SK-N-SH (cell line): ENCODE measurements around the gene DOCK4. TPM values are rescaled to one million over a fixed set of nuclear protein-coding genes. Genes with fewer than 3 reads are reported as not detected.

ENCODE experiments used
- CTCF ChIA-PET: fragments of 300-600, 350-600 bp; formaldehyde crosslinking; extraction: SDS; loops from one replicate; lab custom pipeline; 2021; lab: Yijun Ruan, JAX
- POLR2A ChIA-PET: fragments of 350-600 bp; sonication (Branson Sonifier 250); formaldehyde crosslinking; extraction: SDS; loops from one replicate; lab custom pipeline; 2020; ENCODE audit warnings: antibody characterized with exemption, inconsistent platforms; lab: Yijun Ruan, JAX
- DNase-seq: peaks from one replicate; pipeline ENCODE4 v3.0.0; 2012
- H2AFZ ChIP-seq: fragments of 200-600 bp; sonication (generic); 2 replicates; pipeline ENCODE4 v1.8.1; 2016; ENCODE audit warnings: antibody characterized with exemption, mild to moderate bottlenecking, low read depth
- H3F3A ChIP-seq: fragments of 200-600 bp; sonication (generic); replicated peaks from 2 replicates; pipeline ENCODE3; 2016; ENCODE audit warnings: antibody characterized with exemption, mild to moderate bottlenecking; ENCODE audit not compliant: insufficient read depth
- H3K27ac ChIP-seq, 2 experiments: fragments of 200-500 bp in 1 of 2; fragments of 200-600 bp in 1 of 2; sonication (Bioruptor generic) in 1 of 2; sonication (generic), shearing (Covaris generic) in 1 of 2; 2 replicates each; pipeline versions ENCODE4 v1.5.1 to v1.6.1; 2014 to 2016; ENCODE audit warnings: low read depth in 2 of 2, inconsistent platforms in 1 of 2, low read length in 1 of 2, mild to moderate bottlenecking in 1 of 2, mixed read lengths in 1 of 2
- H3K27me3 ChIP-seq: fragments of 200-600 bp; sonication (generic), shearing (Covaris generic); 2 replicates; pipeline ENCODE4 v1.6.1; 2016; ENCODE audit warnings: mixed run types; ENCODE audit not compliant: insufficient read depth
- H3K36me3 ChIP-seq, 2 experiments: fragments of 200-500 bp in 1 of 2; fragments of 200-600 bp in 1 of 2; sonication (Bioruptor generic) in 1 of 2; sonication (generic) in 1 of 2; replicated peaks in 1 of 2; 2 replicates each; pipeline versions ENCODE3 to v1.5.1; 2014 to 2016; ENCODE audit warnings: low read length in 1 of 2, mild to moderate bottlenecking in 1 of 2; ENCODE audit not compliant: insufficient read depth in 2 of 2, control insufficient read depth in 1 of 2
- H3K4me1 ChIP-seq, 2 experiments: fragments of 200-500 bp in 1 of 2; fragments of 200-600 bp in 1 of 2; sonication (Bioruptor generic) in 1 of 2; sonication (generic), shearing (Covaris generic) in 1 of 2; 2 replicates each; pipeline versions ENCODE4 v1.5.1 to v1.6.1; 2014 to 2016; ENCODE audit warnings: low read depth in 1 of 2, low read length in 1 of 2, mixed run types in 1 of 2; ENCODE audit not compliant: insufficient read depth in 2 of 2, control insufficient read depth in 1 of 2
- H3K4me2 ChIP-seq: fragments of 200-600 bp; sonication (generic), shearing (Covaris generic); 2 replicates; pipeline ENCODE4 v1.6.1; 2017; ENCODE audit warnings: mixed run types
- H3K4me3 ChIP-seq, 2 experiments: fragments of 200-500 bp in 1 of 2; fragments of 200-600 bp in 1 of 2; sonication (Bioruptor generic) in 1 of 2; sonication (generic), shearing (Covaris generic) in 1 of 2; 2 replicates each; pipeline versions ENCODE4 v1.5.1 to v1.8.1; 2014 to 2016; ENCODE audit warnings: low read depth in 2 of 2, inconsistent platforms in 1 of 2, low read length in 1 of 2, mild to moderate bottlenecking in 1 of 2, mixed read lengths in 1 of 2, moderate library complexity in 1 of 2
- H3K79me2 ChIP-seq: fragments of 200-600 bp; sonication (generic); 2 replicates; pipeline ENCODE4 v1.8.1; 2017; ENCODE audit warnings: mild to moderate bottlenecking; ENCODE audit not compliant: insufficient read depth
- H3K9ac ChIP-seq: fragments of 200-600 bp; sonication (generic); 2 replicates; pipeline ENCODE4 v1.6.1; 2017; ENCODE audit warnings: mixed run types
- H3K9me2 ChIP-seq: fragments of 200-600 bp; sonication (generic); 2 replicates; pipeline ENCODE4 v1.6.1; 2017; ENCODE audit warnings: mixed run types
- H3K9me3 ChIP-seq: fragments of 200-600 bp; sonication (generic); 2 replicates; pipeline ENCODE4 v1.6.1; 2017; ENCODE audit warnings: mixed run types, mild to moderate bottlenecking, moderate library complexity
- H4K20me1 ChIP-seq: fragments of 200-600 bp; sonication (generic); 2 replicates; pipeline ENCODE4 v1.6.1; 2017; ENCODE audit warnings: mild to moderate bottlenecking, mixed run types; ENCODE audit not compliant: insufficient read depth
- ELF1 ChIP-seq: IDR thresholded peaks from 2 replicates; pipeline ENCODE4 v1.4.0; 2012
- FOSL2 ChIP-seq: IDR thresholded peaks from 2 replicates; pipeline ENCODE4 v1.4.0; 2012; ENCODE audit warnings: low read depth, mild to moderate bottlenecking, moderate library complexity, borderline replicate concordance
- JUND ChIP-seq: IDR thresholded peaks from 2 replicates; pipeline ENCODE4 v1.4.0; 2012
- RAD21 ChIP-seq: IDR thresholded peaks from 2 replicates; pipeline ENCODE4 v1.6.1; 2012; ENCODE audit warnings: mild to moderate bottlenecking, low read length
- RFX5 ChIP-seq: IDR thresholded peaks from 2 replicates; pipeline ENCODE4 v1.6.1; 2012; ENCODE audit warnings: mild to moderate bottlenecking, improper control_type of control experiment, low read length
- RXRA ChIP-seq: IDR thresholded peaks from 2 replicates; pipeline ENCODE4 v1.4.0; 2012; ENCODE audit warnings: low read depth, mild to moderate bottlenecking, borderline replicate concordance
- TAF1 ChIP-seq: IDR thresholded peaks from 2 replicates; pipeline ENCODE4 v1.6.1; 2012; ENCODE audit warnings: low read depth, mild to moderate bottlenecking, low read length, moderate library complexity, borderline replicate concordance
- TCF12 ChIP-seq: IDR thresholded peaks from 2 replicates; pipeline ENCODE4 v1.4.0; 2012
- TEAD4 ChIP-seq: IDR thresholded peaks from 2 replicates; pipeline ENCODE4 v1.4.0; 2012; ENCODE audit warnings: mild to moderate bottlenecking, borderline replicate concordance; ENCODE audit not compliant: insufficient read depth
- YY1 ChIP-seq: IDR thresholded peaks from 2 replicates; pipeline ENCODE4 v1.4.0; 2012; ENCODE audit warnings: low read depth, mild to moderate bottlenecking
- WGBS: methylation state at CpG from one replicate; pipeline ENCODE4 v1.1.6; 2017; ENCODE audit warnings: low lambda C conversion rate; 5-methylcytosine and 5-hydroxymethylcytosine counted together
- polyA plus RNA-seq, 3 experiments: library from polyadenylated mRNA; depleted of rRNA; stranded (reverse); fragments of >200 nt; gene quantifications; 2 replicates each; pipeline ENCODE4 v1.2.3, GENCODE V29; 2012
- TF ChIP-seq, protein P1 (sequence below): fragments of 150-350 bp; IDR thresholded peaks from 2 replicates; pipeline ENCODE4 v1.6.1; 2016; ENCODE audit warnings: mild to moderate bottlenecking, low read depth, low read length
- TF ChIP-seq, protein P2 (sequence below): IDR thresholded peaks from 2 replicates; pipeline ENCODE4; 2012
- TF ChIP-seq, protein P3 (sequence below): IDR thresholded peaks from 2 replicates; pipeline ENCODE4 v1.6.1; 2012; ENCODE audit warnings: mild to moderate bottlenecking, low read depth, low read length, moderate library complexity
- TF ChIP-seq, protein P4 (sequence below): IDR thresholded peaks from 2 replicates; pipeline ENCODE4 v1.4.0; 2012; ENCODE audit warnings: low read depth

Gene DOCK4
- polyA plus RNA-seq, 1 of the 3 experiments (the other 2 are of a cell fraction): 8.5 TPM

DNA sequence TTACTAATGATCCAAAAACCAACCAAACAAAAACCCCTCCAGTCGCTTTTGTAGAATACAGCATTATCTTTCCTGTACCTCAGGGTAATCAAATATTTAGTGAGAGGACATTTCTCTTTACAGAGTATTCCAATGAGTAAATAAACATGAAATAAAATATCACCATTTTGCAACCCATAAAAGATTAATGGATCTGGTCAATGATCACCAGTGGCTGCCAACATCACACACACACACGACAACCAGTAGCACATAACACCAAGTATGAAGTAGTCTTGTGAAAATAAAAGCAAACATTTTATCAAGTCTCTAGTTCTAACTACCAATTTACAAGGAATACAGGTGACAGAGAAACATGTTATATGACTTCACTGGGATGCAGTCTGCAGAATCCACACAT is 455.3 kb downstream of the DOCK4 start (continued):
- TF ChIP-seq TEAD4 (no peak), RXRA (no peak)

DNA sequence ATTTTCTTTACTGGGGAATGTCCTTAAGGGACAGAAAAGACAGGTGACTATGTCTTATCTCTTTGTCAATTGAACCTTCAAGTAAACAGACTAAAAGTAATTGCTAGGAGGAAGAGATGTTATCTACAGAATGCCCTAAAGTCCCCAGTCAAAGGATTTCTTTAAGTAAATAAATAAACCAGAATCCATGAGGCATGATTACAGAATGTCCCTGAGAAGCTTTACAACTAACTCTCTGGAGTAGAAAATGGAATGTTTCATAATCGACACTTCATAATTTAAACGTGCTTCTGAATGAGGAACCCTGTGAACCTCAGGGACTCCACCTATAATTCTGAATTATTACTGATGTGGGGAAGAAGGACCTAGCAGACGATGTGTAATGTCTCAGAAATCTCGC is 456.0 kb downstream of the DOCK4 start:
- Histone ChIP-seq H3K9ac (no peak overlapping the region), H3K9me3 (no peaks in the 10 kb centered on the region), H3K27ac (no peak overlapping the region), H3K9me2 (no peaks in the 10 kb centered on the region), H3K4me1 (peaks cover 0 to 10% of the 10 kb centered on the region in 2 experiments; a peak in 2 of 4 replicates), H2AFZ (no peak overlapping the region), H3K4me2 (no peak overlapping the region), H3K36me3 (peaks cover 0 to 19% of the 10 kb centered on the region in 2 experiments), H4K20me1 (no peaks in the 10 kb centered on the region), H3F3A (peaks cover 2% of the 10 kb centered on the region), H3K79me2 (no peaks in the 10 kb centered on the region), H3K4me3 (no peak overlapping the region), H3K27me3 (no peaks in the 10 kb centered on the region)
- ChIA-PET POLR2A (no interaction called here), CTCF (interaction anchor here (0.9 to 3.3 kb wide), 4 partner anchors 9 to 19 kb away, joined by 3 to 20 read pairs (median 8); no protein-coding TSS in a partner anchor)
- no peak for DNase-seq
- TF ChIP-seq ELF1: no peak
- TF ChIP-seq FOSL2: no peak
- TF ChIP-seq JUND: no peak
- no peak for TF ChIP-seq YY1
- WGBS: 88% methylated on average over 4 of the region's 4 CpGs

DNA sequence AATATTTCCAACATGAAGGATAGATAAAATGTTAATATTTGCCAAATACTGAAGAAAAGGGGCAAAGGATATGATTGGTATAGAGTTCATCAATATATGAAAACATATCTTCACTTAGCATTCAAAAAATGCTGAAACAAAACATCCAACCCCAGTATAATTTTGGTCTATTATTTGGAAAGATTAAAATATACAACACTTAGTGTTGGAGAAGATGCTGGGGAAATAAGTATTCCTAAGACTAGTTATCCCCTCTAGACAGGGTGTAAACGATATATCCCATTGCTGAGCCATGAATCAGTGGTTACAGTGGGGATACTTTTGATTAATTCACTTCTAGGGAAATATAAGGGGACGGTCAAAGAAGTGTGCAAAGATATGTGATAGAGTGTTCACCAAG is 456.6 kb downstream of the DOCK4 start:
- TF ChIP-seq, protein P1, sequence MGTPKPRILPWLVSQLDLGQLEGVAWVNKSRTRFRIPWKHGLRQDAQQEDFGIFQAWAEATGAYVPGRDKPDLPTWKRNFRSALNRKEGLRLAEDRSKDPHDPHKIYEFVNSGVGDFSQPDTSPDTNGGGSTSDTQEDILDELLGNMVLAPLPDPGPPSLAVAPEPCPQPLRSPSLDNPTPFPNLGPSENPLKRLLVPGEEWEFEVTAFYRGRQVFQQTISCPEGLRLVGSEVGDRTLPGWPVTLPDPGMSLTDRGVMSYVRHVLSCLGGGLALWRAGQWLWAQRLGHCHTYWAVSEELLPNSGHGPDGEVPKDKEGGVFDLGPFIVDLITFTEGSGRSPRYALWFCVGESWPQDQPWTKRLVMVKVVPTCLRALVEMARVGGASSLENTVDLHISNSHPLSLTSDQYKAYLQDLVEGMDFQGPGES: no peak
- TF ChIP-seq ELF1 (no peak), RAD21 (no peak), TCF12 (no peak), TAF1 (no peak), JUND (no peak), RFX5 (no peak), YY1 (no peak)
- TF ChIP-seq, protein P2, sequence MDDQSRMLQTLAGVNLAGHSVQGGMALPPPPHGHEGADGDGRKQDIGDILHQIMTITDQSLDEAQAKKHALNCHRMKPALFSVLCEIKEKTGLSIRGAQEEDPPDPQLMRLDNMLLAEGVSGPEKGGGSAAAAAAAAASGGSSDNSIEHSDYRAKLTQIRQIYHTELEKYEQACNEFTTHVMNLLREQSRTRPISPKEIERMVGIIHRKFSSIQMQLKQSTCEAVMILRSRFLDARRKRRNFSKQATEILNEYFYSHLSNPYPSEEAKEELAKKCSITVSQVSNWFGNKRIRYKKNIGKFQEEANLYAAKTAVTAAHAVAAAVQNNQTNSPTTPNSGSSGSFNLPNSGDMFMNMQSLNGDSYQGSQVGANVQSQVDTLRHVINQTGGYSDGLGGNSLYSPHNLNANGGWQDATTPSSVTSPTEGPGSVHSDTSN: no peak
- TF ChIP-seq, protein P3, sequence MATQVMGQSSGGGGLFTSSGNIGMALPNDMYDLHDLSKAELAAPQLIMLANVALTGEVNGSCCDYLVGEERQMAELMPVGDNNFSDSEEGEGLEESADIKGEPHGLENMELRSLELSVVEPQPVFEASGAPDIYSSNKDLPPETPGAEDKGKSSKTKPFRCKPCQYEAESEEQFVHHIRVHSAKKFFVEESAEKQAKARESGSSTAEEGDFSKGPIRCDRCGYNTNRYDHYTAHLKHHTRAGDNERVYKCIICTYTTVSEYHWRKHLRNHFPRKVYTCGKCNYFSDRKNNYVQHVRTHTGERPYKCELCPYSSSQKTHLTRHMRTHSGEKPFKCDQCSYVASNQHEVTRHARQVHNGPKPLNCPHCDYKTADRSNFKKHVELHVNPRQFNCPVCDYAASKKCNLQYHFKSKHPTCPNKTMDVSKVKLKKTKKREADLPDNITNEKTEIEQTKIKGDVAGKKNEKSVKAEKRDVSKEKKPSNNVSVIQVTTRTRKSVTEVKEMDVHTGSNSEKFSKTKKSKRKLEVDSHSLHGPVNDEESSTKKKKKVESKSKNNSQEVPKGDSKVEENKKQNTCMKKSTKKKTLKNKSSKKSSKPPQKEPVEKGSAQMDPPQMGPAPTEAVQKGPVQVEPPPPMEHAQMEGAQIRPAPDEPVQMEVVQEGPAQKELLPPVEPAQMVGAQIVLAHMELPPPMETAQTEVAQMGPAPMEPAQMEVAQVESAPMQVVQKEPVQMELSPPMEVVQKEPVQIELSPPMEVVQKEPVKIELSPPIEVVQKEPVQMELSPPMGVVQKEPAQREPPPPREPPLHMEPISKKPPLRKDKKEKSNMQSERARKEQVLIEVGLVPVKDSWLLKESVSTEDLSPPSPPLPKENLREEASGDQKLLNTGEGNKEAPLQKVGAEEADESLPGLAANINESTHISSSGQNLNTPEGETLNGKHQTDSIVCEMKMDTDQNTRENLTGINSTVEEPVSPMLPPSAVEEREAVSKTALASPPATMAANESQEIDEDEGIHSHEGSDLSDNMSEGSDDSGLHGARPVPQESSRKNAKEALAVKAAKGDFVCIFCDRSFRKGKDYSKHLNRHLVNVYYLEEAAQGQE: no peak
- TF ChIP-seq, protein P4, sequence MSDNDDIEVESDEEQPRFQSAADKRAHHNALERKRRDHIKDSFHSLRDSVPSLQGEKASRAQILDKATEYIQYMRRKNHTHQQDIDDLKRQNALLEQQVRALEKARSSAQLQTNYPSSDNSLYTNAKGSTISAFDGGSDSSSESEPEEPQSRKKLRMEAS: no peak
- ChIA-PET POLR2A (no interaction called here), CTCF (interaction anchor here (2.5 to 3.3 kb wide), 2 partner anchors 8 to 13 kb away, joined by 12 to 20 read pairs; no protein-coding TSS in a partner anchor)
- H3K27ac ChIP-seq: no peak overlapping the region
- no peaks in the 10 kb centered on the region for H3K9me2 ChIP-seq
- no peak overlapping the region for H3K4me3 ChIP-seq
- no peaks in the 10 kb centered on the region for H3K9me3 ChIP-seq
- no peak overlapping the region for H3K9ac ChIP-seq
- H2AFZ ChIP-seq: no peak overlapping the region
- H3K79me2 ChIP-seq: no peaks in the 10 kb centered on the region
- no peak overlapping the region for H3K4me2 ChIP-seq
- peaks cover 8% of the 10 kb centered on the region for H3F3A ChIP-seq
- H3K4me1 ChIP-seq: peaks cover 0 to 9% of the 10 kb centered on the region in 2 experiments; a peak in 2 of 4 replicates
- DNase-seq: no peak
- H4K20me1 ChIP-seq: no peaks in the 10 kb centered on the region
- H3K27me3 ChIP-seq: no peaks in the 10 kb centered on the region
- peaks cover 0 to 19% of the 10 kb centered on the region in 2 experiments for H3K36me3 ChIP-seq
- WGBS: 85% methylated on average over 2 of the region's 2 CpGs
